HEK293 (cell line): Measurements from ENCODE around the gene CD300LG.

ENCODE experiments used
- CTCF ChIA-PET: fragments of 350-600 bp; formaldehyde crosslinking; extraction: SDS; loops from one replicate; lab custom pipeline; 2021; ENCODE audit warnings: antibody characterized with exemption; lab: Yijun Ruan, JAX
- POLR2A ChIA-PET: fragments of 300-600 bp; formaldehyde crosslinking; extraction: SDS; loops from one replicate; lab custom pipeline; 2020; ENCODE audit warnings: antibody characterized with exemption, inconsistent platforms; lab: Yijun Ruan, JAX
- H3K27ac ChIP-seq: fragments of 200-500 bp; sonication (Bioruptor generic); 2 replicates; pipeline ENCODE4 v1.5.1; 2014; ENCODE audit warnings: low read depth, low read length, control low read depth, inconsistent platforms; ENCODE audit errors: extremely low read depth
- H3K36me3 ChIP-seq, 2 experiments: fragments of 200-500 bp in 1 of 2; sonication (Bioruptor generic) in 1 of 2; 1 replicate in 1 of 2; 2 replicates in 1 of 2; pipeline ENCODE4 v1.5.1; 2014 to 2017; ENCODE audit warnings: inconsistent platforms in 2 of 2, low read length in 2 of 2; ENCODE audit not compliant: control insufficient read depth in 2 of 2, insufficient read depth in 1 of 2
- H3K4me1 ChIP-seq: fragments of 200-500 bp; sonication (Bioruptor generic); 2 replicates; pipeline ENCODE4 v1.5.1; 2014; ENCODE audit warnings: mild to moderate bottlenecking, low read length, inconsistent platforms; ENCODE audit not compliant: control insufficient read depth, insufficient read depth
- H3K4me3 ChIP-seq: 2 replicates; pipeline ENCODE4 v1.5.1; 2011; ENCODE audit warnings: low read depth, mild to moderate bottlenecking, control low read depth, low read length, moderate library complexity
- H3K9me3 ChIP-seq: fragments of 200-500 bp; sonication (Bioruptor generic); 2 replicates; pipeline ENCODE4 v1.5.1; 2014; ENCODE audit warnings: low read depth, low read length, inconsistent platforms; ENCODE audit not compliant: control insufficient read depth, insufficient read depth
- AEBP2 ChIP-seq: fragments of 450-650 bp; formaldehyde crosslinking; IDR thresholded peaks from 2 replicates; pipeline ENCODE4 v1.5.1; 2016; ENCODE audit warnings: missing biosample characterization, missing genetic modification characterization, borderline replicate concordance
- ATF2 ChIP-seq: fragments of 450-650 bp; formaldehyde crosslinking; IDR thresholded peaks from 2 replicates; pipeline ENCODE4 v1.5.1; 2016; ENCODE audit warnings: missing biosample characterization, missing genetic modification characterization, low read depth
- BCL6B ChIP-seq: fragments of 450-650 bp; formaldehyde crosslinking; IDR thresholded peaks from 2 replicates; pipeline ENCODE4 v1.5.1; 2017; ENCODE audit warnings: missing biosample characterization, missing genetic modification characterization
- INSM2 ChIP-seq: fragments of 450-650 bp; formaldehyde crosslinking; IDR thresholded peaks from 2 replicates; pipeline ENCODE4 v1.5.1; 2016; ENCODE audit warnings: missing biosample characterization, missing genetic modification characterization
- SALL2 ChIP-seq: fragments of 450-650 bp; formaldehyde crosslinking; IDR thresholded peaks from 2 replicates; pipeline ENCODE4 v1.5.0; 2017; ENCODE audit warnings: missing biosample characterization, mild to moderate bottlenecking, missing genetic modification characterization, borderline replicate concordance
- ZBTB8A ChIP-seq: fragments of 450-650 bp; formaldehyde crosslinking; IDR thresholded peaks from 2 replicates; pipeline ENCODE4 v1.5.1; 2016; ENCODE audit warnings: missing biosample characterization, missing genetic modification characterization
- ZFHX2 ChIP-seq: fragments of 450-650 bp; formaldehyde crosslinking; conservative IDR thresholded peaks from 2 replicates; pipeline ENCODE4 v1.5.1; 2016; ENCODE audit warnings: missing biosample characterization, missing genetic modification characterization
- ZFP69B ChIP-seq: fragments of 450-650 bp; formaldehyde crosslinking; IDR thresholded peaks from 2 replicates; pipeline ENCODE4 v1.5.1; 2016; ENCODE audit warnings: missing biosample characterization, missing genetic modification characterization
- ZNF140 ChIP-seq: fragments of 450-650 bp; formaldehyde crosslinking; IDR thresholded peaks from 2 replicates; pipeline ENCODE4 v1.5.1; 2016; ENCODE audit warnings: missing biosample characterization, missing genetic modification characterization
- ZNF155 ChIP-seq: fragments of 450-650 bp; formaldehyde crosslinking; IDR thresholded peaks from 2 replicates; pipeline ENCODE4 v1.5.1; 2016; ENCODE audit warnings: missing biosample characterization, missing genetic modification characterization
- ZNF169 ChIP-seq: fragments of 450-650 bp; formaldehyde crosslinking; IDR thresholded peaks from 2 replicates; pipeline ENCODE4 v1.5.1; 2016; ENCODE audit warnings: missing biosample characterization, missing genetic modification characterization
- ZNF175 ChIP-seq: fragments of 450-650 bp; formaldehyde crosslinking; IDR thresholded peaks from 2 replicates; pipeline ENCODE4 v1.5.1; 2016; ENCODE audit warnings: missing biosample characterization, missing genetic modification characterization
- ZNF423 ChIP-seq: fragments of 450-650 bp; formaldehyde crosslinking; IDR thresholded peaks from 2 replicates; pipeline ENCODE4 v1.5.1; 2016; ENCODE audit warnings: missing biosample characterization, missing genetic modification characterization
- ZNF426 ChIP-seq: fragments of 450-650 bp; formaldehyde crosslinking; IDR thresholded peaks from 2 replicates; pipeline ENCODE4 v1.5.1; 2017; ENCODE audit warnings: missing biosample characterization, missing genetic modification characterization, mild to moderate bottlenecking, inconsistent platforms, moderate library complexity
- ZNF473 ChIP-seq: fragments of 450-650 bp; formaldehyde crosslinking; IDR thresholded peaks from 2 replicates; pipeline ENCODE4 v1.5.1; 2017; ENCODE audit warnings: missing biosample characterization, missing genetic modification characterization
- ZNF514 ChIP-seq: fragments of 450-650 bp; formaldehyde crosslinking; IDR thresholded peaks from 2 replicates; pipeline ENCODE4 v1.5.1; 2016; ENCODE audit warnings: missing biosample characterization, missing genetic modification characterization
- ZNF529 ChIP-seq: fragments of 450-650 bp; formaldehyde crosslinking; IDR thresholded peaks from 2 replicates; pipeline ENCODE4 v1.5.1; 2017; ENCODE audit warnings: missing genetic modification characterization, missing biosample characterization; ENCODE audit not compliant: insufficient replicate concordance
- ZNF530 ChIP-seq: fragments of 450-650 bp; formaldehyde crosslinking; IDR thresholded peaks from 2 replicates; pipeline ENCODE4 v1.5.1; 2016; ENCODE audit warnings: low read depth, missing biosample characterization, missing genetic modification characterization
- ZNF544 ChIP-seq: fragments of 450-650 bp; formaldehyde crosslinking; IDR thresholded peaks from 2 replicates; pipeline ENCODE4 v1.5.0; 2017; ENCODE audit warnings: missing biosample characterization, missing genetic modification characterization
- ZNF639 ChIP-seq: fragments of 450-650 bp; formaldehyde crosslinking; IDR thresholded peaks from 2 replicates; pipeline ENCODE4 v1.5.1; 2016; ENCODE audit warnings: missing biosample characterization, missing genetic modification characterization
- ZNF791 ChIP-seq: fragments of 450-650 bp; formaldehyde crosslinking; IDR thresholded peaks from 2 replicates; pipeline ENCODE4 v1.5.1; 2016; ENCODE audit warnings: missing biosample characterization, missing genetic modification characterization
- ZSCAN4 ChIP-seq: fragments of 450-650 bp; formaldehyde crosslinking; IDR thresholded peaks from 2 replicates; pipeline ENCODE4 v1.5.1; 2017; ENCODE audit warnings: missing biosample characterization, missing genetic modification characterization
- ZXDB ChIP-seq: fragments of 450-650 bp; formaldehyde crosslinking; IDR thresholded peaks from 2 replicates; pipeline ENCODE4 v1.5.1; 2016; ENCODE audit warnings: missing biosample characterization, missing genetic modification characterization

Gene CD300LG

GRCh38 chr17:43874293-43874692 is 27.3 kb downstream of the CD300LG start:
- POLR2A ChIA-PET = no interaction called here
- CTCF ChIA-PET = interaction anchor here (0.6 to 1.8 kb wide), 5 partner anchors 28 to 168 kb away, joined by 3 to 5 read pairs (median 4); no protein-coding TSS in a partner anchor

GRCh38 chr17:43875476-43876147 is 28.6 kb downstream of the CD300LG start:
- Histone ChIP-seq H3K4me1 (no peaks in the 10 kb centered on the region; the same call in 1 of the 2 replicates), H3K4me3 (no peak overlapping the region), H3K27ac (no peak overlapping the region), H3K9me3 (no peaks in the 10 kb centered on the region), H3K36me3 (peaks cover 3 to 27% of the 10 kb centered on the region in 2 experiments; a peak in 2 of 3 replicates)
- ChIA-PET CTCF (interaction anchor here (0.5 to 3.7 kb wide), 3 partner anchors 30 to 203 kb away, joined by 3 to 55 read pairs (median 5); no protein-coding TSS in a partner anchor), POLR2A (no interaction called here)
- TF ChIP-seq ZNF423 (no peak), ZNF473 (tag by site-specific recombination) (no peak), ZFP69B (tag by site-specific recombination) (no peak), INSM2 (no peak), ZNF169 (tag by site-specific recombination) (no peak), ZNF639 (tag by site-specific recombination) (no peak), ZNF175 (tag by site-specific recombination) (no peak)

More at GRCh38 chr17:43874293-43874692, 27.3 kb downstream of the CD300LG start:
- Histone ChIP-seq H3K9me3 (no peaks in the 10 kb centered on the region), H3K4me3 (no peak overlapping the region), H3K36me3 (peaks cover 0 to 18% of the 10 kb centered on the region in 2 experiments; a peak in 2 of 3 replicates), H3K27ac (no peak overlapping the region), H3K4me1 (no peaks in the 10 kb centered on the region; the same call in 1 of the 2 replicates)
- no peak for TF ChIP-seq ZNF155 (tag by site-specific recombination)
- TF ChIP-seq ZFHX2 = no peak
- no peak for TF ChIP-seq ZXDB (tag by site-specific recombination)
- no peak for TF ChIP-seq ZSCAN4
- TF ChIP-seq AEBP2 (tag by site-specific recombination) = no peak
- TF ChIP-seq ZNF530 (tag by site-specific recombination) = no peak
- no peak for TF ChIP-seq ZNF140 (tag by site-specific recombination)
- no peak for TF ChIP-seq ZNF791
- TF ChIP-seq ATF2 (tag by site-specific recombination) = no peak
- no peak for TF ChIP-seq ZNF544
- no peak for TF ChIP-seq BCL6B (tag by site-specific recombination)
- TF ChIP-seq ZNF514 = no peak
- TF ChIP-seq ZNF529 (tag by site-specific recombination) = no peak
- no peak for TF ChIP-seq ZNF426 (tag by site-specific recombination)
- no peak for TF ChIP-seq ZBTB8A (tag by site-specific recombination)
- TF ChIP-seq SALL2 (tag by site-specific recombination) = no peak
